Type B pancreatic cell (in vitro differentiated cells): ENCODE results near the gene WNT3A. TPM values are rescaled to one million over a fixed set of nuclear protein-coding genes. Genes with fewer than 3 reads are reported as not detected.

ENCODE experiments used
- DNase-seq: peaks from one replicate; pipeline ENCODE4 v3.0.0; 2021; ENCODE audit warnings: mixed read lengths; ENCODE audit not compliant: unreplicated experiment; ENCODE audit errors: extremely low spot score
- H3K27ac Mint-ChIP-seq: 2 replicates; pipeline ENCODE4 v1.8.0; 2021; ENCODE audit warnings: mild to moderate bottlenecking, mixed read lengths
- H3K27me3 Mint-ChIP-seq: 2 replicates; pipeline ENCODE4 v1.8.0; 2021; ENCODE audit warnings: mixed read lengths
- H3K36me3 Mint-ChIP-seq: 2 replicates; pipeline ENCODE4 v1.8.0; 2021; ENCODE audit warnings: mixed read lengths
- H3K4me1 Mint-ChIP-seq: one replicate; pipeline ENCODE4 v1.8.0; 2021; ENCODE audit warnings: mixed read lengths; ENCODE audit not compliant: unreplicated experiment
- H3K4me3 Mint-ChIP-seq: 2 replicates; pipeline ENCODE4 v1.8.0; 2021; ENCODE audit warnings: mild to moderate bottlenecking, mixed read lengths
- H3K9me3 Mint-ChIP-seq: 2 replicates; pipeline ENCODE4 v1.8.0; 2021; ENCODE audit warnings: mixed read lengths
- total RNA-seq: library from RNA; stranded (reverse); gene quantifications from 2 replicates; pipeline ENCODE4 v1.2.1, GENCODE V29; 2021; ENCODE audit warnings: low replicate concordance
- TF ChIP-seq, protein P1 (sequence below): fragments of 200-600 bp; sonication (generic); conservative IDR thresholded peaks from 2 replicates; pipeline ENCODE4 v1.5.0; 2021; ENCODE audit warnings: antibody characterized with exemption, mild to moderate bottlenecking

Gene WNT3A
- total RNA-seq, 1 donor from 2014 or later, result 6.4 TPM

DNA sequence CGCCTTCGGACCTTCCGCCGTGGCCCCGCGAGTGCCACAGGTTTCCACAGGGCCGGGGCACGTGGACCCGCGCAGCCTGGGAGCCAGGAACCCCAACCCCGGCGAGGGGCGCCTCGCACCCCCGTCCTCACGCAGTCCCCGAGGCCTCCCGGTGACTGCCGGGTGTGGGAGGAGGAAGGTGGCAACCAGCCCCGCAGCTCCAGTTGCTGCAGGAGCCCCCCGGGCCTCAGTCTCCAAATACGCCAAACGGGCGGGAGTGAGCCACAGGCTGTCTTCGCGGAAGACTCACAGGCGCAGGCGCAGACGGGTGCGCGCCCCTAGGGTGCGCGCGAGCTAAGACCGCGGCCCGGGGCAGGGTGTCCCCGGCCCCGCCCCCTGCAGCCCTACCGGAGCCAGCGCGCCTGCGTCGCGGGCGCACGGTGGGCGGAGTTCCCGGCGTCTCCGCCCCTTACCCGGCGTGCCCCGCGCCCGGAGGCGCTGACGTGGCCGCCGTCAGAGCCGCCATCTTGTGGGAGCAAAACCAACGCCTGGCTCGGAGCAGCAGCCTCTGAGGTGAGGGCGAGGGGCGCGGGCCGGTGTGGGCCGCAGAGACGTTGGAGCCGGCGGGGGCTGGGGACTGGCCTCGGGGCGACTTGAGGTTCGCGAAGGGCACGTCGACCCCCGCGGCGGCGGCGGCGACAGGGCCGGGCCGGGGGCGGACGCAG, 75.6 kb downstream of the WNT3A start, which contains the start of gene ARF1:
Gene ARF1 (plus strand): TSS at position 495 of the 704 bp plus-strand sequence. CDS start 14,407 bp downstream, outside the sequence.
- Mint-ChIP-seq H3K4me3 (peak within 1 kb of the TSS; percentile 98), H3K36me3 (no peaks in the 10 kb centered on the region), H3K9me3 (no peaks in the 10 kb centered on the region), H3K27ac (peak within 1 kb of the TSS; percentile 99), H3K4me1 (peaks cover 30% of the 10 kb centered on the region), H3K27me3 (peaks cover 1% of the 10 kb centered on the region)
- peak; percentile 98 for DNase-seq
- TF ChIP-seq, protein P1, sequence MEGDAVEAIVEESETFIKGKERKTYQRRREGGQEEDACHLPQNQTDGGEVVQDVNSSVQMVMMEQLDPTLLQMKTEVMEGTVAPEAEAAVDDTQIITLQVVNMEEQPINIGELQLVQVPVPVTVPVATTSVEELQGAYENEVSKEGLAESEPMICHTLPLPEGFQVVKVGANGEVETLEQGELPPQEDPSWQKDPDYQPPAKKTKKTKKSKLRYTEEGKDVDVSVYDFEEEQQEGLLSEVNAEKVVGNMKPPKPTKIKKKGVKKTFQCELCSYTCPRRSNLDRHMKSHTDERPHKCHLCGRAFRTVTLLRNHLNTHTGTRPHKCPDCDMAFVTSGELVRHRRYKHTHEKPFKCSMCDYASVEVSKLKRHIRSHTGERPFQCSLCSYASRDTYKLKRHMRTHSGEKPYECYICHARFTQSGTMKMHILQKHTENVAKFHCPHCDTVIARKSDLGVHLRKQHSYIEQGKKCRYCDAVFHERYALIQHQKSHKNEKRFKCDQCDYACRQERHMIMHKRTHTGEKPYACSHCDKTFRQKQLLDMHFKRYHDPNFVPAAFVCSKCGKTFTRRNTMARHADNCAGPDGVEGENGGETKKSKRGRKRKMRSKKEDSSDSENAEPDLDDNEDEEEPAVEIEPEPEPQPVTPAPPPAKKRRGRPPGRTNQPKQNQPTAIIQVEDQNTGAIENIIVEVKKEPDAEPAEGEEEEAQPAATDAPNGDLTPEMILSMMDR, result peak; percentile 14

- TF ChIP-seq, protein P1, result no peak
- H3K4me1 Mint-ChIP-seq, result peaks cover 37% of the 10 kb centered on the region
- peak overlapping the region; percentile 99 for H3K27ac Mint-ChIP-seq
- H3K9me3 Mint-ChIP-seq, result no peaks in the 10 kb centered on the region
- peaks cover 4% of the 10 kb centered on the region for H3K36me3 Mint-ChIP-seq
- H3K27me3 Mint-ChIP-seq, result no peaks in the 10 kb centered on the region
- no peak for DNase-seq
- peak overlapping the region; percentile 98 for H3K4me3 Mint-ChIP-seq
These were observed 76.4 kb downstream of the WNT3A start for GRCh38 chr1:228082918-228083870.

GRCh38 chr1:228083871-228084278, 77.1 kb downstream of the WNT3A start:
- Mint-ChIP-seq H3K9me3 (no peaks in the 10 kb centered on the region), H3K4me3 (peak overlapping the region; percentile 98), H3K27ac (peak overlapping the region; percentile 99), H3K4me1 (peaks cover 41% of the 10 kb centered on the region), H3K27me3 (no peaks in the 10 kb centered on the region), H3K36me3 (peaks cover 4% of the 10 kb centered on the region)
- TF ChIP-seq, protein P1, result no peak
- DNase-seq, result no peak

DNA sequence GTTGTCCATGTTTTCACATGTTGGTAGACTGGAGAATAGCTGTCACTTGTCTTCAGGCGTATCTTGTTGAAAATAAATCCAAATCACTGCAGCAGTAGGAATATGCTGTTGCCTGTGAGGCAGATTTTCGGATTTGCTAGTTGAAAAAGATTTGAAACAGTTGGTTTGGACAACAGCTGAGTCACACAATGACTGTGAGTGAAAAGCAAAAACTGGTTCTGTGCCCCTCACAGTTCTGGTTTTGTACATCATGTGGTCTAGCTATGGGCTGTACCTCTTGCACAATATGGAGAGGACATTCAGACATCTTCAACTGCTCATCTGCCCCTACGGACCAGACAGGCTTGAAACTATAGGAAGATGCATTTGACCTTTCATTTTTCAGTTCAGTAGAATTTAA, 77.5 kb downstream of the WNT3A start:
- Mint-ChIP-seq H3K4me1 (peaks cover 45% of the 10 kb centered on the region), H3K36me3 (peaks cover 4% of the 10 kb centered on the region), H3K27me3 (no peaks in the 10 kb centered on the region), H3K4me3 (peak overlapping the region; percentile 98), H3K27ac (peak overlapping the region; percentile 99), H3K9me3 (no peaks in the 10 kb centered on the region)
- DNase-seq, result no peak
- TF ChIP-seq, protein P1, result no peak

- peaks cover 46% of the 10 kb centered on the region for H3K4me1 Mint-ChIP-seq
- no peaks in the 10 kb centered on the region for H3K9me3 Mint-ChIP-seq
- TF ChIP-seq, protein P1, result no peak
- H3K36me3 Mint-ChIP-seq, result peaks cover 4% of the 10 kb centered on the region
- H3K27ac Mint-ChIP-seq, result peak overlapping the region; percentile 99
- DNase-seq, result no peak
- no peaks in the 10 kb centered on the region for H3K27me3 Mint-ChIP-seq
- peak overlapping the region; percentile 98 for H3K4me3 Mint-ChIP-seq
These were observed 78.0 kb downstream of the WNT3A start for GRCh38 chr1:228084797-228085196.
